Endothelial cell of coronary artery (primary cell): Measurements from ENCODE around the gene RBM34. TPM values are rescaled to one million over a fixed set of nuclear protein-coding genes. Genes with fewer than 3 reads are reported as not detected.

Source experiments
- total RNA-seq: library from RNA; depleted of rRNA; stranded (reverse); fragments of >200 nt; gene quantifications from 2 replicates; pipeline ENCODE4 v1.2.3, GENCODE V29; 2014

The RBM34 gene
- total RNA-seq = 53.3 and 60.3 TPM in 2 replicates

GRCh38 chr1:235160957-235161684 is at the start of gene RBM34:
TSS of gene RBM34 (minus strand) at chr1:235161250. CDS start at chr1:235161226, 24 bp downstream.

GRCh38 chr1:235128456-235129328 is 32.4 kb downstream of the RBM34 start, which contains the start of gene TOMM20:
TSS of gene TOMM20 (minus strand) at chr1:235128837. CDS start at chr1:235128715, 122 bp downstream.

Other genes with a start within 250 kb of the RBM34 start
- gene TOMM20, start 32.4 kb downstream of the RBM34 start, total RNA-seq = 69.9 and 83.4 TPM in 2 replicates
- gene ARID4B, start 166.9 kb upstream of the RBM34 start, total RNA-seq = 39.7 and 53.5 TPM in 2 replicates
- gene GGPS1, start 167.3 kb upstream of the RBM34 start, total RNA-seq = 17.0 and 21.1 TPM in 2 replicates
- 17.7 and 22.5 TPM in 2 replicates for gene TBCE, start 206.2 kb upstream of the RBM34 start, total RNA-seq